Right renal pelvis (tissue), 4 donors: ENCODE results near the gene EXOC6B. TPM values are rescaled to one million over a fixed set of nuclear protein-coding genes. Genes with fewer than 3 reads are reported as not detected.

ENCODE experiments used
- DNase-seq, 4 donors: peaks; one replicate each; pipeline ENCODE4 v3.0.0-alpha.2; 2013; ENCODE audit warnings: low read depth in 4 of 4, low spot score in 3 of 4, missing footprints in 1 of 4
- polyA plus RNA-seq, 4 donors: library from polyadenylated mRNA; unstranded; fragments of 120-200 nt; gene quantifications; one replicate each; pipeline ENCODE4 v1.2.1, GENCODE V29; 2013; ENCODE audit not compliant: insufficient read length in 4 of 4

The EXOC6B gene
- polyA plus RNA-seq, 4 donors: 20.8 to 25.5 (median 23.7) TPM

GRCh38 chr2:72238311-72238710 is 587.5 kb downstream of the EXOC6B start:
- DNase-seq: no peak

- DNase-seq: no peak
These were observed 588.3 kb downstream of the EXOC6B start for GRCh38 chr2:72237549-72237948.

GRCh38 chr2:72236445-72237067 is 589.3 kb downstream of the EXOC6B start:
- DNase-seq: no peak

- no peak for DNase-seq
These were observed 590.1 kb downstream of the EXOC6B start for GRCh38 chr2:72235497-72236415.

- no peak for DNase-seq
These were observed 592.6 kb downstream of the EXOC6B start for GRCh38 chr2:72233211-72233610.

GRCh38 chr2:72222829-72223564 is 602.8 kb downstream of the EXOC6B start:
- no peak for DNase-seq

- no peak for DNase-seq
These were observed 605.7 kb downstream of the EXOC6B start for GRCh38 chr2:72220170-72220569.

GRCh38 chr2:72214429-72215143 is 611.2 kb downstream of the EXOC6B start:
- no peak for DNase-seq

GRCh38 chr2:72212486-72212855 is 613.4 kb downstream of the EXOC6B start:
- no peak for DNase-seq

- DNase-seq: no peak
These were observed 613.9 kb downstream of the EXOC6B start for GRCh38 chr2:72211777-72212485.

GRCh38 chr2:72211350-72211749 is 614.5 kb downstream of the EXOC6B start:
- no peak for DNase-seq

- no peak for DNase-seq
These were observed 615.4 kb downstream of the EXOC6B start for GRCh38 chr2:72210470-72210869.

GRCh38 chr2:72208225-72208624 is 617.6 kb downstream of the EXOC6B start:
- DNase-seq: no peak

- no peak for DNase-seq
These were observed 618.5 kb downstream of the EXOC6B start for GRCh38 chr2:72207334-72207733.

- DNase-seq: no peak
These were observed 620.3 kb downstream of the EXOC6B start for GRCh38 chr2:72205504-72205881.

GRCh38 chr2:72204786-72205503 is 620.9 kb downstream of the EXOC6B start:
- peak in 1 of 4 donors; percentile 20 for DNase-seq

- peak; percentile 37 to 69 (median 48) for DNase-seq
These were observed 621.6 kb downstream of the EXOC6B start for GRCh38 chr2:72204156-72204785.

GRCh38 chr2:72198532-72199241 is 627.1 kb downstream of the EXOC6B start:
- no peak for DNase-seq
